Mucosa of descending colon (tissue), 3 donors: Measurements from ENCODE around the gene SLAMF9. TPM values are rescaled to one million over a fixed set of nuclear protein-coding genes. Genes with fewer than 3 reads are reported as not detected.

Experiments used
- ATAC-seq: fragments of 200-7000 bp; cut with Tn5 transposase; one replicate; pipeline ENCODE4 v1.9.1; 2020; ENCODE audit warnings: mild to moderate bottlenecking, moderate library complexity
- DNase-seq, 3 donors: peaks; one replicate each; pipeline ENCODE4 v3.0.0-alpha.2; 2020
- H3K36me3 ChIP-seq: fragments of 200-600 bp; one replicate; pipeline ENCODE4 v1.8.0; 2021; ENCODE audit warnings: low read depth, mild to moderate bottlenecking
- H3K4me1 ChIP-seq: fragments of 200-600 bp; one replicate; pipeline ENCODE4 v1.8.0; 2021; ENCODE audit warnings: low read depth, mild to moderate bottlenecking
- H3K4me3 ChIP-seq: fragments of 200-600 bp; one replicate; pipeline ENCODE4 v1.8.0; 2021; ENCODE audit warnings: mild to moderate bottlenecking
- H3K9me3 ChIP-seq: fragments of 200-600 bp; one replicate; pipeline ENCODE4 v1.8.0; 2021; ENCODE audit warnings: mild to moderate bottlenecking
- CTCF ChIP-seq: fragments of 200-600 bp; IDR thresholded peaks from one replicate; pipeline ENCODE4 v1.8.0; 2022; ENCODE audit warnings: antibody characterized with exemption, mild to moderate bottlenecking
- intact Hi-C, 2 donors: fragments of 100-400 bp; cut with DNase I in 1 of 2; cut with micrococcal nuclease in 1 of 2; formaldehyde crosslinking; loops; one replicate each; pipeline versions ENCODE4 v1.11.0 to v1.11.1; 2022; cut with DNase I, micrococcal nuclease
- total RNA-seq, 3 donors: library from RNA; stranded (reverse); fragmentation: NEBNext Ultra II Directional in 2 of 3; extraction: Animal tissue kit (Norgen Biotek cat#: 25700) in 2 of 3; gene quantifications; one replicate each; pipeline versions ENCODE4 v1.2.1 to v1.2.4, GENCODE V29; 2021 to 2023
- donor health status: DM: no; HTN: no; CAD: no; lungs with moderate emphysema.
- donor health status: DM: no; HTN: no; CAD: no.
- donor health status: DM: no; HTN: yes; CAD: no.

The SLAMF9 gene
- total RNA-seq, 3 donors from 2014 or later = not detected

GRCh38 chr1:159987186-159987585 is 33.1 kb upstream of the SLAMF9 start:
- Histone ChIP-seq H3K9me3 (no peaks in the 10 kb centered on the region), H3K4me1 (no peaks in the 10 kb centered on the region), H3K36me3 (no peaks in the 10 kb centered on the region), H3K4me3 (no peak overlapping the region)
- no peak for ATAC-seq
- no peak for DNase-seq
- no peak for TF ChIP-seq CTCF
- intact Hi-C loops = no loop called here

DNA sequence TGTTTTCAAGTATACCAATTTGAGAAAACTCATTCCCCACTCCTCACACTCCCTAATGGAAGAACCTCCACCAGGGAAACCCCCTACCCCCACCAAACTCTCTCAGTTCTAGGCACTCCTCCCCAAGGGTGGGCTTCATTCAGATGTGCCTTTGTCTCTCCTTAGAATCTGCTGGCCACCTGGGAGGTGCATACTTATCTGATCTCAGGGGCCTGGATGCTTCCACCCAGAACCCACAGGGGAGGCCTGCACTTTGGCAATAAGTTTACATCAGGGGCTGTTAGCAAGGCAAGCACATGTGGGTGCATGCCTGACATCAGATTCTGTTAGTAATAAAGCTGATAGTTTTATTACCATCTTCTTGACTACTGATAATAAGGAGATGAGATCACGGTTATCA is 32.5 kb upstream of the SLAMF9 start:
- H3K4me1 ChIP-seq = no peaks in the 10 kb centered on the region
- no peak overlapping the region for H3K4me3 ChIP-seq
- ATAC-seq (no peak), DNase-seq (no peak)
- intact Hi-C loops = no loop called here
- no peaks in the 10 kb centered on the region for H3K36me3 ChIP-seq
- no peaks in the 10 kb centered on the region for H3K9me3 ChIP-seq
- TF ChIP-seq CTCF = no peak

DNA sequence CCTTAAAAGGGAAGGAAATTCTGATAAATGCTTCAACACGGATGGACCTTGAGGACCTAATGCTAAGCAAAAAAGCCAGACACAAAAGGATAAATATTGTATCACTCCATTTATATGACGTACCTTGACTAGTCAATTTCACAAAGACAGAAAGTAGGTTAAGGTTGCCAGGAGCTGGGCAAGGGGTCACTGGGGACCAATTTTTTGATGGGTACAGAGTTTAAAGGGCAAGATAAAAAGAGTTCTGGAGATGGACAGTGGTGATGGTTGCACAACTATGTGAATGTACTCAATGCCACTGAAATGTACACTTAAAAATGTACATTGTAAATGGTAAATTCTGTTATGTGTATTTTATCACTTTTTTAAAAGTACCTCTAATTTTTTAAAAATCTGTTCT is 32.1 kb upstream of the SLAMF9 start:
- no peak overlapping the region for H3K4me3 ChIP-seq
- no peaks in the 10 kb centered on the region for H3K36me3 ChIP-seq
- H3K9me3 ChIP-seq = no peaks in the 10 kb centered on the region
- DNase-seq (no peak), ATAC-seq (no peak)
- intact Hi-C loops = no loop called here
- no peaks in the 10 kb centered on the region for H3K4me1 ChIP-seq
- TF ChIP-seq CTCF = no peak

- Histone ChIP-seq H3K4me3 (no peak overlapping the region), H3K36me3 (no peaks in the 10 kb centered on the region), H3K9me3 (no peaks in the 10 kb centered on the region), H3K4me1 (no peaks in the 10 kb centered on the region)
- TF ChIP-seq CTCF = no peak
- ATAC-seq (no peak), DNase-seq (no peak)
- intact Hi-C loops = no loop called here
These were observed 31.4 kb upstream of the SLAMF9 start for GRCh38 chr1:159985473-159985872.

GRCh38 chr1:159983681-159984080 is 29.6 kb upstream of the SLAMF9 start:
- TF ChIP-seq CTCF = no peak

GRCh38 chr1:159982280-159982679 is 28.2 kb upstream of the SLAMF9 start:
- no peaks in the 10 kb centered on the region for H3K9me3 ChIP-seq
- DNase-seq (no peak), ATAC-seq (no peak)
- no peaks in the 10 kb centered on the region for H3K4me1 ChIP-seq
- intact Hi-C loops = no loop called here
- no peak for TF ChIP-seq CTCF
- H3K4me3 ChIP-seq = no peak overlapping the region
- H3K36me3 ChIP-seq = no peaks in the 10 kb centered on the region

More at GRCh38 chr1:159983681-159984080, 29.6 kb upstream of the SLAMF9 start:
- H3K9me3 ChIP-seq = no peaks in the 10 kb centered on the region
- no peaks in the 10 kb centered on the region for H3K4me1 ChIP-seq
- H3K4me3 ChIP-seq = no peak overlapping the region
- ATAC-seq (no peak), DNase-seq (no peak)
- intact Hi-C loops = no loop called here
- H3K36me3 ChIP-seq = no peaks in the 10 kb centered on the region
